ENCODE measurements around the gene SYTL3.

SYTL3 gene

GRCh38 chr6:158783851-158784250, 134.0 kb downstream of the SYTL3 start:
- no peak for DNase-seq (ENCODE audit: low read depth)
- H3K4me3 ChIP-seq (ENCODE audit: low read depth, low read length), result no peak overlapping the region
- no peak for TF ChIP-seq CTCF (IDR thresholded peaks at IDR 0.05; ENCODE audit: low read depth, low read length, missing control alignments)

GRCh38 chr6:158784505-158784904, 134.7 kb downstream of the SYTL3 start:
- H3K4me3 ChIP-seq (ENCODE audit: low read depth, low read length), result no peak overlapping the region
- TF ChIP-seq CTCF (IDR thresholded peaks at IDR 0.05; ENCODE audit: low read depth, low read length, missing control alignments), result no peak
- DNase-seq (ENCODE audit: low read depth), result no peak

GRCh38 chr6:158785036-158785435, 135.2 kb downstream of the SYTL3 start:
- no peak for DNase-seq (ENCODE audit: low read depth)
- no peak for TF ChIP-seq CTCF (IDR thresholded peaks at IDR 0.05; ENCODE audit: low read depth, low read length, missing control alignments)
- H3K4me3 ChIP-seq (ENCODE audit: low read depth, low read length), result no peak overlapping the region

DNA sequence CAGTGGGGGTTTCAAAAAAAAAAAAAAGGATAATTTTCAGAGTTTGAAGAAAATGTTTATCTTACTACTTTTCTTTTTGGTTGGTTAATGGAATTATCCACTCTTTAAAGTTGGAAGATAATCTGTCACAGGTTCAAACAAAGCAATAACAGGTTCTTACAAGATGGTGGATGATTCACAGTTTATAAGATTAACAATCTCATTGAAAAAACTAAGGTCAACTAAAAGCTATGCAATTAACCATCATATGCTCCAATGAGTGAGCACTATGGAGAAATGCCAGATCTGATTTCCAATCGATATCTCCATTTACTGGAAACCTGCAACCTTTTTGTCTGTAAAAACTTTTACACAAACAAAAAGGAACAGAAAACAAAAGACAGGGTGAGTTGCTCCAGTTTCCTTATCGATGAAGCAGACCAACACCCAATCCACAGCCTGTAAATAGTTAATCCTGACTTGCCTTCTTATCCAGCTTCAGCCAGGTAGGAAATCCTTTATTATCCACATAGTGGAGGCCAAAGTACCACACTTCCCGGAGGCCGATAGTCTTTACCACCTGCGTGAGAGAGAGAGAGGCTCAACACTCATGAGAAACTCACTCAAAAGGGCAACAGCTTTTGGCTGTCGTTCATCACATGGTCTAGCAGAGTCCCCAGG, 136.9 kb downstream of the SYTL3 start:
- no peak for DNase-seq (ENCODE audit: low read depth)
- H3K4me3 ChIP-seq (ENCODE audit: low read depth, low read length), result no peak overlapping the region
- TF ChIP-seq CTCF (IDR thresholded peaks at IDR 0.05; ENCODE audit: low read depth, low read length, missing control alignments), result no peak

DNA sequence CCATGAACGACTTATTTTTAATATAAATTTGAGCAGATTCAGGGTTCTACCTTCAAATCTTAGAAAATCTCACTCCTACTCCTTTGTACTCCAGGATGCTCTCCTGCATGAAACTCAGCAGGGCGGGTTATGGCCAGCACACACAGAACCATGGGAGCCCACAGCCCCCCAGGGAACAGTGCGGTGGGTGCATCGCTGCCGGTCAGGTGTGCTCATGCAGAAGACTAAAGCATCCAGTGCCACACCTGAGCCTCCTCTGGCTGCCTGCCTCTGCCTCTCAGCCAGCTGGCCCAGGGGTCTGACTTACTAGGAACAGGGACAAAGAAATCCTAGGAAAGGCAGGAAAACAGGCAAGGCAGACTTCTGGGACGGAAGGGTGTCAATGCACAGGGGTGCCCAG, 137.5 kb downstream of the SYTL3 start:
- no peak overlapping the region for H3K4me3 ChIP-seq (ENCODE audit: low read depth, low read length)
- no peak for TF ChIP-seq CTCF (IDR thresholded peaks at IDR 0.05; ENCODE audit: low read depth, low read length, missing control alignments)
- no peak for DNase-seq (ENCODE audit: low read depth)

DNA sequence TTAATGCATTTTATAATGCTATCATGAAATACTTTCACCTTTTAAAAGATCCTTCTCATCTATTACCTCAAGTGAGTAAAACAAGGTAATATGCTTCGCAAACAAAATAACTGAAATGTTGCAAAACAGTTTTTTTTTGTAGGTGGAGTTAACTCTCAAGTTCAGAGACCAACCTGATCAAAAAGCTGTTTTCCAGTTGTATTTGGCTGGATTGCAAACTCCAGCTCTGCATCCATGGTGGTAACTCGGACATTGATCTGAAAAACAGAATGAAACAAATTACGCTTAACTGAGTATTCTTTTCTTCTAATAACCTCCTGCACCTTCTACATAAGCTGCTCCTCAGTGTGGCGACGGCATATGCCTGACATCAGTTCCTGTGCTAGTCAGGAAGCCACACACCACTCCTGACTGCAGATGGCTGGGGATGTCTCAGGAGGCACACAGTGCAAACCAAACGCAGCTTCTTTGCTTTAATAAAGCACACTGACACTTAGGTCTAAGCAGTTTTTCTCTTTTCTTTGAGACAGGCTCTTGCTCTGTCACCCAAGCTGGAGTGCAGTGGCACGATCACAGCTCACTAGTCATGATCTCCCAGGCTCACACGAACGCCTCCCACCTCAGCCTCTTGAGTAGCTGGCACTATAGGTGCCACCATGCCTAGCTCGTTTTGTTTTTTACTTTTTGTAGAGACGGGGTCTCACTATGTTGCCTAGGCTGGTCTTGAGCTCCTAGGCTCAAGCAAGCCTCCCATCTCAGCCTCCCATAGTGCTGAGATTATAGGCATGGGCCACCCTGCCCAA, 139.5 kb downstream of the SYTL3 start:
- DNase-seq (ENCODE audit: low read depth), result no peak
- no peak for TF ChIP-seq CTCF (IDR thresholded peaks at IDR 0.05; ENCODE audit: low read depth, low read length, missing control alignments)
- H3K4me3 ChIP-seq (ENCODE audit: low read depth, low read length), result no peak overlapping the region
